ENCODE data around the gene COL17A1. TPM values are rescaled to one million over a fixed set of nuclear protein-coding genes. Genes with fewer than 3 reads are reported as not detected.

Gene COL17A1
- total and polyA plus RNA-seq, 2 experiments from 2014 or later, result 1.1 to 1.3 TPM

DNA sequence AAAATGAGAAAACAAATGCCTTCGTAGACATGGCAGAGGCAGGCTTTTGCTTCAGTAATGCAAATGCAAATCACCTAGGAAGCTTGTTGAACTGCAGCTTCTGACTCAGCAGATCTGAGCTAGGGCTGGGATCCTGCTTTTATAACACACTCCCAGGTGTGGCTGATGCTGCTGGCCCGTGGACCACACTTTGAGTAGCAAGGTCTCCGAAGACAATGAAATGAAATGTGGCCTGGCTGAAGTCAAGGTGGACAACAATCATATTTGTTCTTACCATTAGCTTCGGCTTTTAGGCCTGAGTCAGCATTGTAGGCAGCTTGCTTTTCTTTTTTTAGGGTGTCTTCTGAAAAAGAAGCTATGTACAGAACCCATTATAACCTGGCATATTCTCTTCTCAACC lies 26.3 kb downstream of the COL17A1 start:
- H3K4me1 Mint-ChIP-seq, result peaks cover 25% of the 10 kb centered on the region
- H3K27me3 Mint-ChIP-seq (ENCODE audit: insufficient read depth, low read depth, poor library complexity), result peaks cover 6% of the 10 kb centered on the region
- Histone ChIP-seq H3K27ac (ENCODE audit: low read depth) (peak overlapping the region; percentile 1; the same call in 1 of the 2 replicates), H3K36me3 (ENCODE audit: insufficient read depth) (no peaks in the 10 kb centered on the region), H3K9me2 (ENCODE audit: insufficient read depth) (peaks cover 18% of the 10 kb centered on the region), H3K4me3 (no peak overlapping the region), H3K79me2 (replicated peaks; ENCODE audit: insufficient read depth) (no peaks in the 10 kb centered on the region), H2AFZ (peak overlapping the region; percentile 35), H3K4me1 (ENCODE audit: insufficient read depth) (peaks cover 21% of the 10 kb centered on the region), H3F3A (replicated peaks; ENCODE audit: low read depth) (peaks cover 3% of the 10 kb centered on the region; the same call in 1 of the 2 replicates), H4K20me1 (replicated peaks; ENCODE audit: insufficient read depth) (no peaks in the 10 kb centered on the region), H3K4me2 (peak overlapping the region; percentile 44; the same call in 1 of the 2 replicates), H3K27me3 (ENCODE audit: insufficient read depth) (no peaks in the 10 kb centered on the region)
- no peaks in the 10 kb centered on the region for H3K9me3 Mint-ChIP-seq
- H3K36me3 Mint-ChIP-seq (ENCODE audit: low read depth), result no peaks in the 10 kb centered on the region
- H3K27ac Mint-ChIP-seq, result peak overlapping the region; percentile 95
- DNase-seq (ENCODE audit: low spot score) (peak; percentile 80), ATAC-seq (peak; percentile 78)
- TF ChIP-seq, protein P1, sequence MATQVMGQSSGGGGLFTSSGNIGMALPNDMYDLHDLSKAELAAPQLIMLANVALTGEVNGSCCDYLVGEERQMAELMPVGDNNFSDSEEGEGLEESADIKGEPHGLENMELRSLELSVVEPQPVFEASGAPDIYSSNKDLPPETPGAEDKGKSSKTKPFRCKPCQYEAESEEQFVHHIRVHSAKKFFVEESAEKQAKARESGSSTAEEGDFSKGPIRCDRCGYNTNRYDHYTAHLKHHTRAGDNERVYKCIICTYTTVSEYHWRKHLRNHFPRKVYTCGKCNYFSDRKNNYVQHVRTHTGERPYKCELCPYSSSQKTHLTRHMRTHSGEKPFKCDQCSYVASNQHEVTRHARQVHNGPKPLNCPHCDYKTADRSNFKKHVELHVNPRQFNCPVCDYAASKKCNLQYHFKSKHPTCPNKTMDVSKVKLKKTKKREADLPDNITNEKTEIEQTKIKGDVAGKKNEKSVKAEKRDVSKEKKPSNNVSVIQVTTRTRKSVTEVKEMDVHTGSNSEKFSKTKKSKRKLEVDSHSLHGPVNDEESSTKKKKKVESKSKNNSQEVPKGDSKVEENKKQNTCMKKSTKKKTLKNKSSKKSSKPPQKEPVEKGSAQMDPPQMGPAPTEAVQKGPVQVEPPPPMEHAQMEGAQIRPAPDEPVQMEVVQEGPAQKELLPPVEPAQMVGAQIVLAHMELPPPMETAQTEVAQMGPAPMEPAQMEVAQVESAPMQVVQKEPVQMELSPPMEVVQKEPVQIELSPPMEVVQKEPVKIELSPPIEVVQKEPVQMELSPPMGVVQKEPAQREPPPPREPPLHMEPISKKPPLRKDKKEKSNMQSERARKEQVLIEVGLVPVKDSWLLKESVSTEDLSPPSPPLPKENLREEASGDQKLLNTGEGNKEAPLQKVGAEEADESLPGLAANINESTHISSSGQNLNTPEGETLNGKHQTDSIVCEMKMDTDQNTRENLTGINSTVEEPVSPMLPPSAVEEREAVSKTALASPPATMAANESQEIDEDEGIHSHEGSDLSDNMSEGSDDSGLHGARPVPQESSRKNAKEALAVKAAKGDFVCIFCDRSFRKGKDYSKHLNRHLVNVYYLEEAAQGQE (IDR thresholded peaks at IDR 0.05; ENCODE audit: unreplicated experiment), result no peak
- TF ChIP-seq POLR2AphosphoS5 (IDR thresholded peaks at IDR 0.05; ENCODE audit: low read depth) (no peak), ZNF331 (CRISPR knock-in tag; IDR thresholded peaks at IDR 0.05; ENCODE audit: low read depth) (no peak), ZNF462 (CRISPR knock-in tag; IDR thresholded peaks at IDR 0.05) (peak; percentile 64), EZH2phosphoT487 (IDR thresholded peaks at IDR 0.05; ENCODE audit: unreplicated experiment) (no peak)
- no peak overlapping the region for H3K4me3 Mint-ChIP-seq
